A549 treated with ZK216348 at 1 μM for 4 hours (cell line): Measurements from ENCODE around the gene TNFAIP6. TPM values are rescaled to one million over a fixed set of nuclear protein-coding genes. Genes with fewer than 3 reads are reported as not detected.

Experiments
- total RNA-seq: library from RNA; stranded (reverse); fragments of 200-300 nt; extraction: Qiagen RNA extraction; gene quantifications from 5 replicates; pipeline ENCODE4 v1.2.3, GENCODE V29; 2022; ENCODE audit warnings: low read depth

Gene TNFAIP6
- total RNA-seq, result 0.55 to 1.9 TPM (median 1.2 TPM) in 5 replicates

GRCh38 chr2:151357359-151357758, at the start of gene TNFAIP6:
Gene TNFAIP6 (plus strand): TSS chr2:151357592. CDS start chr2:151357667, 75 bp downstream.

GRCh38 chr2:151409601-151410484, 52.5 kb downstream of the TNFAIP6 start, which contains the start of gene RIF1:
Gene RIF1 (plus strand): TSS chr2:151409902. CDS start chr2:151410424, 522 bp downstream.

Other genes with a start within 250 kb of the TNFAIP6 start
- 2.0 to 4.1 TPM (median 3.8 TPM) in 5 replicates for gene RBM43, start 95.7 kb upstream of the TNFAIP6 start, total RNA-seq
- 10.0 to 21.0 TPM (median 10.9 TPM) in 5 replicates for gene NMI, start 67.9 kb upstream of the TNFAIP6 start, total RNA-seq
- 12.8 to 25.3 TPM (median 20.9 TPM) in 5 replicates for gene RIF1, start 52.3 kb downstream of the TNFAIP6 start, total RNA-seq